Metanephros (tissue), 2 donors: ENCODE results near the gene ZNF384. TPM values are rescaled to one million over a fixed set of nuclear protein-coding genes. Genes with fewer than 3 reads are reported as not detected.

Experiments used
- small RNA-seq: library from RNA; depleted of rRNA; stranded (forward); fragments of <200 nt; gene quantifications from one replicate; pipeline ENCODE3, GENCODE V24; 2014; ENCODE audit warnings: low replicate concordance
- total RNA-seq: library from RNA; depleted of rRNA; stranded (reverse); fragments of >200 nt; gene quantifications from one replicate; pipeline ENCODE4 v1.2.3, GENCODE V29; 2014

Gene ZNF384
- 31.5 TPM for total RNA-seq

GRCh38 chr12:6688999-6689882 lies at the start of gene ZNF384:
ZNF384 (minus strand) TSS chr12:6689375; CDS start chr12:6679520, 9,855 bp downstream.

DNA sequence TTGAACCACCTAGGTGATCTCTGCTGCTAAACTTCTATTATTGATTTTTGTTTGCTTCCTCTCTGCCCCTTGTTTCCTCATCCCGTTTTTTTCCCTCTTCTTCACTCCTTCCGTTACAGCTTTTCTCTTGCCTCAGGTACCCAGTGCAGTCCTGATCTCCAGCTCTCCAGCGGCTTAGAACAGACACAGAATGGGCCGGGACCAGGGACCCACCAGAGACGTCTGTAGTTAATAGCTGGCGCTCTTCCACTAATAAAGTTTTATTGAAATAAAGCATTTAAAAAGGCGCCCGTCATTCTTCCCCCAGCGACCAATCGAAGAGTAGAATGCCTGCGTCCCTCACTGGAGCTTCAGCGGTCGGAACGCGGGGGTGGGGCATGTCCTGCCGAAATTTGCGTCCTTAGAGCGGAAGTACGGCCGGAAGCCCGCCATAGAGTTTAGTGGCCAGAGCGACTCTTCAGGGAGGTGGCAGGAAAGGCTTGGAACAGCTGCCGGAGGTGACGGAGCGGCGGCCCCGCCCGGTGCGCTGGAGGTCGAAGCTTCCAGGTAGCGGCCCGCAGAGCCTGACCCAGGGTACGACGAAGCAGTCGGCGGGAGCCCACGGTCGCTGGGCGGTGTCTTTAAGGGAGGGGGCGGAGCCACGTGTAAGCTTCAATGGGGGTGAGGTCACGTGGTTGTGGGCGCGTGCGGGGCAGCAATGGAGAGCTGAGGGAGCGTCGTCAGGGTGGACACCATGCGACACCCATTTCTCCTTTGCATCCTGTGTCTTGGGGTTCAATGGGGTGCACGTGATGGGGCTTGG lies 34.6 kb upstream of the ZNF384 start, which contains the start of gene COPS7A:
TSS of gene COPS7A (plus strand) at position 440 of the 802 bp plus-strand sequence. CDS start 611 bp downstream, outside the sequence.

GRCh38 chr12:6700646-6701051 lies 11.5 kb upstream of the ZNF384 start, which contains the start of gene PIANP:
PIANP (minus strand) TSS chr12:6700815; CDS start chr12:6698061, 2,754 bp downstream.

DNA sequence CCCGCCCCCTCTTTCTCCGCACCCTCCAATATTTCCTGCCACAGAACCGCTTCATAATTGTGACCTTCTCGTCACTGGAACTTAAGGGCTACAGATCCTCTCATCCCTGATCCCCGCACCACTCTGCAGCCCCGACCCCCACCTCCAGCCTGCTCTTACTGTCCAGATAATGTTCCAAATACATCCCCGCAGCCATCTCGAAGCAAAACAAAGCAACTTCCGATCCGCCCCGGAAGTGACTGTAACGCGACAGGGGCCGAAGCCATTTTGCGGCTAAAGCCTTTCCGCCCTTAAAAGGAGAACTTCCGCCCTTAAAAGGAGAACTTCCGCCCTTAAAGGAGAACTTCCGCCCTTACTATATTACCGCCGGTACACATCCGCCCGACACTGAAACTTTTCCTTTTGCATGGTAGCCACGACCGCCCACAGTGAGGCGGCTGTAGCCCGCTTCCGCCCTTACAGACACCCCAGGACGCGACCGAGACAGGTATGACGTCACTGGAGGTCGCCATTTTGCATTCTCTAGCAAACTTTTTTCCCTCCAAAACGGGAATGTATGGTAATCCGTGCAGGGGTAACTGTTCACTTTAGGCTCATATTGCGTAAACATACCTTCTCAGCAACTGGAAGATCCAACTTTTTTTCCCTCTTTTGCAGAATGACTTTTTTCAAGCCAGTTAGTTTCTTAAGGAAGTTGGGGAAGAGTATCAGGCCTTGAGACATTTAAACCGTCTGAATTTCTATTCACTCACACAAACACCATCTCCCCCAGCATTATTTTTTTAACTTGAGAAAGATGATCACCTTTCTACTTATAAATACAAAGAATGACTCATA lies 26.1 kb downstream of the ZNF384 start, which contains the start of gene ING4:
TSS of gene ING4 (minus strand) at position 214 of the 837 bp plus-strand sequence. CDS start at position 196, 18 bp downstream.

DNA sequence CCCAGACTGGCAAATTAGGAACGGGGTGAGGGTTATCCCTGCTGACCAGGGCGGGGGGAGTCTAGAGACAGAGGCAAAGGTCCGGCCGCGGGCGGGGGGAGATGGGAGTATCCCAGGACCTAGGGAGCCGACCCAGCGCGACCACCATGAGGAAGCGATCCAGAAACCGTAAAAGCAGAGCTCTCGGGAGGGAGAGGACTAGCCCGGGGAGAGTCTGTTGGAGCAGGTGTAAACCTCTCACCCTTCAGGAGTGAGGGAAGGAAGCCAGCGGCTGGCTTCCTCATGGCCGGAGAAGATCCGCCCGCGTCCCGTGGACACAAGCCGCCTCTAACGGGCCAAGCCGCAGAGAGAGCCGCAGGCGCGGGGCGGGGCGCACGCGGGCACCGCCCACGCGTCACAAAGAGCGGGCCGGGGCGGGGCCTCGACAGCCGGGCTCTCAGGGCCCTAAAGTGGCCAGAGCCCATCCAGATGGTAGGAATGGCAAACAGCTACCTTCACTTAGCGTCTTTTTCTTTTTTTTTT lies 42.0 kb downstream of the ZNF384 start, which contains the start of gene ACRBP:
TSS of gene ACRBP (minus strand) at position 350 of the 522 bp plus-strand sequence. CDS start at position 284, 66 bp downstream.

DNA sequence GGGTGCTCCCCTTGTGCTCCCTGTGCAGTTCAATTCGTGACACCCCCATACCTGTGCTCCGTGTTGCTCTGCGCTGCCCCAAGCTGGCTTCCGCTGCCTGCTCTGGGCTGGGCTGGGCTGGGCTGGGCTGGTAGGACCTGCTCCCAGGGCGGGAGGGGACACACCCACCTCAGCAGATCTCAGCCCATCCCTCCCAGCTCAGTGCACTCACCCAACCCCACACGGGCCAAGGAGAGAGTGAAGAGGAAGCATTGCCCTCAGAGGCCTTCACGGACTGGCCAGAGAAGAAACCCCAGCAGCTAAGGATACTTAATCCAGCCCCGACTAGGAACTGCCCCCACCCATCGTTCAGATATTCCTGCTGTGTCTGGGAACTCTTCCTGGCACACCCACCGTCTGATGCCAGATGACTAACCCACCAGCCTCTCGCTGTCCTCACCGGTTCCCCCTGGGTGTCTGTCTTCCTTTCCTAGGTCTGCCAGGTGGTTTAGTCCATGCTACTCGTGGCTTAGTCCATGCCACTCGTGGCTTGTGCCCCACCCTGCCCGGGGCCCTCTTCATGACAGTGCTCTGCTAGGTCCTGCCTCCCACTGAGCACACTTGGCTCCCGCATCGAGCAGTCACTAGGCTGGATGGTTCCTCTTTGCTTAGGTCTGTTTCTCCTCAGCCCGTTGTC lies 53.2 kb downstream of the ZNF384 start, which contains the start of gene LPAR5:
TSS of gene LPAR5 (minus strand) at position 104 of the 676 bp plus-strand sequence. CDS start 14,711 bp downstream, outside the sequence.

Small RNA genes lying within 50 kb of the gene (small RNA-seq; reads per million reads assigned to genes)
- not detected for gene RNU6-781P

Other genes starting within 250 kb of the ZNF384 start
- gene CD27, start 244.4 kb downstream of the ZNF384 start, total RNA-seq: 0.12 TPM
- gene TAPBPL, start 237.3 kb downstream of the ZNF384 start, total RNA-seq: 19.5 TPM
- 14.0 TPM for gene VAMP1, start 218.7 kb downstream of the ZNF384 start, total RNA-seq
- 37.1 TPM for gene MRPL51, start 196.1 kb downstream of the ZNF384 start, total RNA-seq
- gene NCAPD2, start 195.3 kb downstream of the ZNF384 start, total RNA-seq: 47.8 TPM
- gene GAPDH, start 154.9 kb downstream of the ZNF384 start, total RNA-seq: 2,417 TPM
- 15.3 TPM for gene IFFO1, start 133.3 kb downstream of the ZNF384 start, total RNA-seq
- 14.4 TPM for gene NOP2, start 121.1 kb downstream of the ZNF384 start, total RNA-seq
- 230 TPM for gene CHD4, start 82.0 kb downstream of the ZNF384 start, total RNA-seq
- gene LPAR5, start 53.4 kb downstream of the ZNF384 start, total RNA-seq: 2.2 TPM
- 2.3 TPM for gene ACRBP, start 41.9 kb downstream of the ZNF384 start, total RNA-seq
- gene ING4, start 26.3 kb downstream of the ZNF384 start, total RNA-seq: 48.6 TPM
- 2.0 TPM for gene PIANP, start 11.4 kb upstream of the ZNF384 start, total RNA-seq
- 47.0 TPM for gene COPS7A, start 34.7 kb upstream of the ZNF384 start, total RNA-seq
- gene MLF2, start 63.8 kb upstream of the ZNF384 start, total RNA-seq: 86.4 TPM
- 61.1 TPM for gene PTMS, start 77.0 kb upstream of the ZNF384 start, total RNA-seq
- gene LAG3, start 83.1 kb upstream of the ZNF384 start, total RNA-seq: 0.47 TPM
- 18.3 TPM for gene CD4, start 100.2 kb upstream of the ZNF384 start, total RNA-seq
- gene GPR162, start 132.4 kb upstream of the ZNF384 start, total RNA-seq: 13.5 TPM
- 29.5 TPM for gene P3H3, start 139.0 kb upstream of the ZNF384 start, total RNA-seq
- 3.7 TPM for gene GNB3, start 151.6 kb upstream of the ZNF384 start, total RNA-seq
- 18.0 TPM for gene CDCA3, start 161.9 kb upstream of the ZNF384 start, total RNA-seq
- gene USP5, start 162.8 kb upstream of the ZNF384 start, total RNA-seq: 49.5 TPM
- gene TPI1, start 178.2 kb upstream of the ZNF384 start, total RNA-seq: 430 TPM
- 11.3 TPM for gene SPSB2, start 183.9 kb upstream of the ZNF384 start, total RNA-seq
- gene LRRC23, start 215.4 kb upstream of the ZNF384 start, total RNA-seq: 7.8 TPM
- gene ENO2, start 225.2 kb upstream of the ZNF384 start, total RNA-seq: 5.7 TPM
- gene ATN1, start 238.6 kb upstream of the ZNF384 start, total RNA-seq: 77.0 TPM